HG03520 (cell line): Measurements from ENCODE around the gene PTBP1.
"Not testable (repeated sequence)": the region's sequence is repeated elsewhere in the genome, so short reads cannot be mapped to it uniquely, and the experiment has no call there.

Experiments used
- ATAC-seq: cut with Tn5 transposase; IDR thresholded peaks from one replicate; pipeline ENCODE4 v1.9.1; 2021; ENCODE audit warnings: mild to moderate bottlenecking, moderate library complexity; ENCODE audit not compliant: unreplicated experiment

Gene PTBP1

DNA sequence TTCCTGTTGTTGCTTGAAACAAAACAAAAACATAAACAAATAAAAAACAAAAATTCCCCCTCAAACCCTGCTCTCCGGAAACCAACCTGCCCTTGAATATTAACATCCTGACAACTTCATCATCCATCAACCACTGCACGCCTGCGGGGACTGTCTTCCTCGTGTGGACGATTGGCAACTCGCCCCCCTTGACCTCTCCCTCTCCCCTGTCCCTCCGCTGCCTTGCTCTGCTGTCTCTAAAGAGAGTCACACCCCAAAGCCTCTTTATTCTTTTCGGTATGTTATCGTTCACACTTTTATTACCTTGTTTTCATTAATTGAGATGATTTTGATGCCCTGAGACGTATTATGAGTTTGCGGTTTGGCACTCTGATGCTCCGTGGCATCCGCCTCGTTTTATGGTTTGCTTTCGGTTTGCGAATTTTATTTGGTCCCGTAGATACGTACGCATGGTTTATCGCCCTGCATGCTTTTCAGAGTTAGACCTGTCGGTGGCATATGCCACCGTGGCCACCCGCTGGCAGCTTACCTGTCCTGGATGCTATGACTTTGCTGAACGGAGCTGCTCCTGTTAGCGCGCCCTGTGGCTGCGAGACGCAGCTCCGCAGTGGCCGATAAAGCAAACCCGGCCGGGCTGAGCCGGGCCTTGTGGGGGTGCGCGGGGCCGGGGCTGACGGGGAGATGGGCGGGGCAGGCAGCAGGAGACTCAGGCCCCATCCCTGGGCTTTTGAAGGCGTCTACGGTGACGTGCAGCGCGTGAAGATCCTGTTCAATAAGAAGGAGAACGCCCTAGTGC, 10.6 kb downstream of the PTBP1 start:
- no peak for ATAC-seq

DNA sequence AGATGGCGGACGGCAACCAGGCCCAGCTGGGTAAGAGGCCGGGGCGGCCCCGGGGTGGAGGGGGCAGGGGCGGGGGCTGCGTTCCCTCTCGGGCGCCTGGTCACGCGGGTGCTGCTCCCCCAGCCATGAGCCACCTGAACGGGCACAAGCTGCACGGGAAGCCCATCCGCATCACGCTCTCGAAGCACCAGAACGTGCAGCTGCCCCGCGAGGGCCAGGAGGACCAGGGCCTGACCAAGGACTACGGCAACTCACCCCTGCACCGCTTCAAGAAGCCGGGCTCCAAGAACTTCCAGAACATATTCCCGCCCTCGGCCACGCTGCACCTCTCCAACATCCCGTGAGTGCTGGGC, 11.1 kb downstream of the PTBP1 start:
- ATAC-seq, result no peak

DNA sequence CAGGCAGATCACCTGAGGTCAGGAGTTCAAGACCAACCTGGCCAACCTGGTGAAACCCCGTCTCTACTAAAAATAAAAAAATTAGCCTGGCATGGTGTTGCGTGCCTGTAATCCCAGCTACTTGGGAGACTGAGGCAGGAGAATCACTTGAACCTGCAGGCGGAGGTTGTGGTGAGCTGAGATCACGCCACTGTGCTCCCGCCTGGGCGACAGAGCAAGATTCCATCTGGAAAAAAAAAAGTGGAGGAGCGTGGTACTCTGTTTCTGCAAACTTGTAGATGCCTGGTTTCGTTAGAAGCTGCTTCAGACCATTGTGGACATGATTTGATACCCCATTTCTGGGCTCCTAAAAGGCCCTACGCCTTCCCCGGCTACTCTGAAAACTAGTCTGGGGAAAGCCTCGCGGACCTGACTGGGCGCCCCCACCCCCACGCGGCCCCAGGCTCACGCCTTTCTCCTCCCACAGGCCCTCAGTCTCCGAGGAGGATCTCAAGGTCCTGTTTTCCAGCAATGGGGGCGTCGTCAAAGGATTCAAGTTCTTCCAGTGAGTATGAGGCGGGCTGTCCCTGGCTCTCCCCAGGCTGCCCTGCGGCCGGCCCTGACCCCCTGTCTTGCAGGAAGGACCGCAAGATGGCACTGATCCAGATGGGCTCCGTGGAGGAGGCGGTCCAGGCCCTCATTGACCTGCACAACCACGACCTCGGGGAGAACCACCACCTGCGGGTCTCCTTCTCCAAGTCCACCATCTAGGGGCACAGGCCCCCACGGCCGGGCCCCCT, 13.0 kb downstream of the PTBP1 start:
- no peak for ATAC-seq

DNA sequence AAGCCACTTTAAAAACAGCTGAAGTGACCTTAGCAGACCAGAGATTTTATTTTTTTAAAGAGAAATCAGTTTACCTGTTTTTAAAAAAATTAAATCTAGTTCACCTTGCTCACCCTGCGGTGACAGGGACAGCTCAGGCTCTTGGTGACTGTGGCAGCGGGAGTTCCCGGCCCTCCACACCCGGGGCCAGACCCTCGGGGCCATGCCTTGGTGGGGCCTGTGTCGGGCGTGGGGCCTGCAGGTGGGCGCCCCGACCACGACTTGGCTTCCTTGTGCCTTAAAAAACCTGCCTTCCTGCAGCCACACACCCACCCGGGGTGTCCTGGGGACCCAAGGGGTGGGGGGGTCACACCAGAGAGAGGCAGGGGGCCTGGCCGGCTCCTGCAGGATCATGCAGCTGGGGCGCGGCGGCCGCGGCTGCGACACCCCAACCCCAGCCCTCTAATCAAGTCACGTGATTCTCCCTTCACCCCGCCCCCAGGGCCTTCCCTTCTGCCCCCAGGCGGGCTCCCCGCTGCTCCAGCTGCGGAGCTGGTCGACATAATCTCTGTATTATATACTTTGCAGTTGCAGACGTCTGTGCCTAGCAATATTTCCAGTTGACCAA, 13.7 kb downstream of the PTBP1 start:
- no peak for ATAC-seq

DNA sequence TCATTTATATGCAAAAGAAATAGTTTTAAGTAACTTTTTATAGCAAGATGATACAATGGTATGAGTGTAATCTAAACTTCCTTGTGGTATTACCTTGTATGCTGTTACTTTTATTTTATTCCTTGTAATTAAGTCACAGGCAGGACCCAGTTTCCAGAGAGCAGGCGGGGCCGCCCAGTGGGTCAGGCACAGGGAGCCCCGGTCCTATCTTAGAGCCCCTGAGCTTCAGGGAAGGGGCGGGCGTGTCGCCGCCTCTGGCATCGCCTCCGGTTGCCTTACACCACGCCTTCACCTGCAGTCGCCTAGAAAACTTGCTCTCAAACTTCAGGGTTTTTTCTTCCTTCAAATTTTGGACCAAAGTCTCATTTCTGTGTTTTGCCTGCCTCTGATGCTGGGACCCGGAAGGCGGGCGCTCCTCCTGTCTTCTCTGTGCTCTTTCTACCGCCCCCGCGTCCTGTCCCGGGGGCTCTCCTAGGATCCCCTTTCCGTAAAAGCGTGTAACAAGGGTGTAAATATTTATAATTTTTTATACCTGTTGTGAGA, 14.3 kb downstream of the PTBP1 start:
- ATAC-seq, result no peak

DNA sequence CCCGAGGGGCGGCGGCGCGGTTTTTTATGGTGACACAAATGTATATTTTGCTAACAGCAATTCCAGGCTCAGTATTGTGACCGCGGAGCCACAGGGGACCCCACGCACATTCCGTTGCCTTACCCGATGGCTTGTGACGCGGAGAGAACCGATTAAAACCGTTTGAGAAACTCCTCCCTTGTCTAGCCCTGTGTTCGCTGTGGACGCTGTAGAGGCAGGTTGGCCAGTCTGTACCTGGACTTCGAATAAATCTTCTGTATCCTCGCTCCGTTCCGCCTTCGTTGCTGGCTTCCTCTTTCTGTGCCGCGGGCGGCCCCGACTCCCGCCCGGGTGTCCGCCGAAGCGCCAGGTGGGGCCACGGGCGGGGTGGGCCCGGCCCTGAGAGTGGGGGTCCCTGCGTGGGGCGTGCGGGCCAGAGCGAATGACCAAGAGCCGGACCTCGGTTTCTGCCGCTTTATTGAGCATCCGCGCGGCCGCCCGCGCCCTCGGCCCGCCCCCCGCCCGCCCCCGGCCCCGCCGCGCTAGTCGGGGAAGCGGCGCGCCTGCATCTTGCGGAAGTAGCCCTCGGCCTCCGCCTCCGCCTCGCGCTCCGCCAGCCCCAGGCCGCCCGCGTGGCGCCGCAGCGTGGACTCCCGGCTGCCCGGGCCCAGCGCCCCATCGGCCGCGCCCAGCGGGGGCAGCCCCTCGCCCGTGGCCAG, 14.9 kb downstream of the PTBP1 start:
- ATAC-seq, result no peak

DNA sequence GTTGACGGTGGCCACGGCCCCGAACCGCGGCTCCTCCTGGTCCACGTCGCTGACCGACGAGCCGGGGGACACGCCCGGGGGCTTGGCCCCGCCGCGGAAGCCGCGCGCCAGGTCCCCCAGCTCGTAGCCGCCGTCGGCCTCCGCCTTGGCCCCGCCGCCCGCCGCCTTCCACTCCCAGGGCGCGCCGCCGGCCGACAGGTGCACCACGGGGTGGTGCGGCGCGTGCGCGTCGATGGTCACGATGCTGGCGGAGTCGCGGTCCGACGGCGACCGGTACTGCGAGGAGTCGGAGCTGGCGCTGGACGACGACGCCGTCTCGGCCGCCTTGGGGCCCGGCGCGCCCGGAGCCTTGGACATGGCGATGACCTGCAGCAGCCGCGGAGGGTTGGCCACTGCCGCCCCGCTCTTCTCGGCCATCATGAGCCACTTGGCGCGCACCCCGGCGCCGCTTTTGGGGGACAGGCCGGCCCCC, 15.5 kb downstream of the PTBP1 start:
- ATAC-seq, result no peak

DNA sequence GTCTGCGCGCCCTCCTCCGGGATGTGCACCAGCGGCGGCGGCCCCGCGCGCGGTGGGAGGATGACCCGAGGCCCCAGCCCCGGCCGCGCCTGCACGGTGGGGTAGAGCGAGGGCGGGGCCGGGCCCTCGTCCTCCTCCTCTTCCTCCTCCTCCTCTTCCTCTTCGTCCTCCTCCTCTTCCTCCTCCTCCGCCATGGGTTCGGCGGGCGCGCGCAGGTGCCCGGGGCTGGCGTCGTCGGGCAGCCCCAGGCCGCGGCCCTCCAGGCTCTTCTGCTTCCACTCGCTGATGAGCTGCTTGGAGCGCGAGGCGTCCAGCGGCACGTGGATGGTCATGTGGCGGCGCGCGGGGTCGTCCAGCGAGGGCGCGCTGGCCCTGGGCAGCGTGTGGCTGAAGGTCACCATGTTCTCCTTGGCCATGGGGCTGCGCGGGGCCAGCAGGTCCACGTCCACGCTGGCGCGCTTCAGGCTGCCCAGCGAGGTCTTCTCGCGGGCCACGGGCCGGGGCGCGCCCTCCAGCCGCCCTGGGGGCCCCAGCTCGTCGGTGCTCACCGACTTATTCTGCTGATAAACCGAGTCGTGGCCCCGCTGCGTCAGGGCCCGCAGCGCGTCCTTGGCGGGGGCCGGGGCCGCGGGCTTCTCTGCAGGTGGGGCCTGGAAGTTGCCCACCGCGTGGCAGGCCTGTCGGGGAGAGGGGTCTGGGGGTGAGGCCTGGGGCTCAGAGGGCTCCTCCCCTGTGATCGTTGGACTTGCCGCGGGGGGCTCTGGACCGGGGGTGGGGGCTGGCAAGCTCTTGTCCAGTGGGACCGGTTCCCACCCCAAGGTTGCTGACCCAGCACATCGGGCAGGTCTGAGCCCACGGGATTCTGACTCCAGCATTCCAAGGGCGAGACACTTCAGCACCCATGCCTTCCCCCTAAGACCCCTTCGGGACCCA, 16.2 kb downstream of the PTBP1 start:
- ATAC-seq, result no peak

DNA sequence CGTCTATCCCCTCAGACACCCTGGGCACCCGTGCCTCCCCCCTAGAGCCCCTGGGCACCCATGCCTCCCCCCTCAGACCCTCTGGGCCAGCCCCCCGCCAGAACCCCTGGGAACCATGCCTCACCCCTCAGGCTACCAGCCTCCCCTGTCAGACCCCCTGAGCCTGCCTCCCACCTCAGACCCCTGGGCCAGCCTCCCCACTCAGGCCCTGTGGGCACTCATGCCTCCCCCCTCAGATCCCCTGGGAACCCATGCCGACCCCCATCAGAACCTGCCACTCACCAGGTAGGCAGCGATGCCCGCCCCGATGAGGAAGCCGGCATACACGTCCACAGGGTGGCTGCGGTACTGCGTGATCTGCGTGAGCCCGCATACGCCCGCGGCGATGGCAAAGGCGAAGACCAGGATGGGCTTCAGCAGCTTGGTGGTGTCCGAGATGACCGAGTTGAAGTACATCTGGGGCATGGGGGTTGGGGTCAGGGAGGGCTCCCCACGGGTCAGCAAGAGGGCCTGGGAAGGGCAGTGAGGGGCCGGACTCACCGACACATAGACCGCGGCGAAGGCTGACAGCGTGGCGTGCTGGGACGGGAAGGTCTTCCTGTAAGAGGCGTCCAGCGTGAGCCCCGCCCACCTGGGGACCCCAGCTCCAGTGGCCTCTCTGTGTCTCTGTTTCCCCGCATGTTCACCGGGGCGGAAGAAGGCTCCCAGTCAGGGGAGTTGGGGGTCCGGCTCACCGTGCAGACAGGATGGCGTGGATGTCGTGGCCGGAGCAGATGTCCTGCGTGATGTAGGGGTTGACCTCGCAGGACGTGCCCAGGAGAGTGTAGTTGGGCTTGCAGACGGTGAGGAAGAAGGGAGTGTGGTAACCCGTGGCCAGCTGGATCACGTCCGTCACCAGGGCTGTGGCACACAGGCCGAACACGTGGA, 17.2 kb downstream of the PTBP1 start:
- ATAC-seq, result no peak

DNA sequence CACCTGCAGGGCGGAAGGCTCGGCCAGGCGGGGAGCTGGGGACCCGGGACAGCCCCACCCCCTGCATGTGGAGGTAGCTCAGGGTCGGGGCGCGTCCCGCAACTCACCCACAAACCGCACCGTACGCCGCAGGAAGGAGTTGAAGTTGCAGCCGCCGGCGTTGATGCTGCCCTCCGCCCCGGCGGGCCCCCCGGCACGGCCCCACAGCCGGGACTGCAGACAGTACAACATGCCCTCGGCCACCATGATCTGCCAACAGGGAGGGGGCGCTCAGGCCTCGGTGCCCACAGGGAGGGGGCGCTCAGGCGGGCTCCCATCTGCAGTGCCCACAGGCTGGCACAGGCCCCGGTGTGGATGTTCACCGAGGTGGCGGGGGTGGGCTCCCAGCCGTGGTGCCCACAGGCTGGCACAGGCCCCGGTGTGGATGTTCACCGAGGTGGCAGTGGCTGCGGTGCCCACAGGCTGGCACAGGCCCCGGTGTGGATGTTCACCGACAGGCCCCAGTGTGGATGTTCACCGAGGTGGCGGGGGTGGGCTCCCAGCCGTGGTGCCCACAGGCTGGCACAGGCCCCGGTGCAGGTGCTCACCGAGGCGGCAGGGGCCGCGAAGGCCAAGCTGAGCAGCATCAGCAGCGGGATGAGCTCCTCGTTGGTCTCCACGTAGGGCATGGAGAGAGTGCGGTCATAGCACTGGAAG, 18.0 kb downstream of the PTBP1 start:
- no peak for ATAC-seq

DNA sequence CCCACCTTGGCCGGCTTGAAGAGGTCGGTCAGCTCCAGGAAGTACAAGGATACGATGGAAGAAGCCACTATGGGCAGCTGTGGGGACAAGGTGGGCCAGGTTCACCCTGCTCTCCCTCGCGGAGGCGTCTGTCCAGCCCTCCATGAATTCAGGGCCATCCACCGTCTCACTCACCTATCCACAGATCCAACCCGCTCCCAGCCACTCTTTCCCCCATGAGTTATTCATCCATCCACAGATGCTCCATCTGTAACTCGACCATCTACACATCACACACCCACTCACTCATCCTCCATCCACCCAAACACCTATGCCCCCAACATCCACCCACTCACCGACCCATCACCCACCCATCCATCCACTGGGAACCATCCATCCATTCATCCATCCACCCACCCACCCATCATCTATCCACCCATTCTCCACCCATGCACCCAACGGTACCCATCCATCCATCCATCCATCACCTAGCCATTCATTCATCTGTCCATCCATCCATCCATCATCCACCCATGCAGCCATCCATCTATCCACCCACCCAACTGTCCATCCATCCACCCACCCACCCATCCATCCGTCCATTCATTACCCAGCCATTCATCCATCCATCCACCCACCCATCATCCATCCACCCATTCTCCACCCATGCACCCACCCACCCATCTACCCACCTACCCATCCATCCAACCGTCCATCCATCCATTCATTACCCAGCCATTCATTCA, 18.7 kb downstream of the PTBP1 start:
- no peak for ATAC-seq

DNA sequence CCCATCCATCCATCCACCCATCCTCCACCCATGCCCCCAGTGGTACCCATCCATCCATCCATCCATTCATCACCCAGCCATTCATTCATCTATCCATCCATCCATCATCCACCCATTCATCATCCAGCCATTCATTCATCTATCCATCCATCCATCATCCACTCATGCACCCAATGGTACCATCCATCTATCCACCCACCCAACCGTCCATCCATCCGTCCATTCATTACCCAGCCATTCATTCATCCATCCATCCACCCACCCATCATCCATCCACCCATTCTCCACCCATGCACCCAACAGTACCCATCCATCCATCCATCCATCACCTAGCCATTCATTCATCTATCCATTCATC, 19.2 kb downstream of the PTBP1 start:
- ATAC-seq, result no peak

DNA sequence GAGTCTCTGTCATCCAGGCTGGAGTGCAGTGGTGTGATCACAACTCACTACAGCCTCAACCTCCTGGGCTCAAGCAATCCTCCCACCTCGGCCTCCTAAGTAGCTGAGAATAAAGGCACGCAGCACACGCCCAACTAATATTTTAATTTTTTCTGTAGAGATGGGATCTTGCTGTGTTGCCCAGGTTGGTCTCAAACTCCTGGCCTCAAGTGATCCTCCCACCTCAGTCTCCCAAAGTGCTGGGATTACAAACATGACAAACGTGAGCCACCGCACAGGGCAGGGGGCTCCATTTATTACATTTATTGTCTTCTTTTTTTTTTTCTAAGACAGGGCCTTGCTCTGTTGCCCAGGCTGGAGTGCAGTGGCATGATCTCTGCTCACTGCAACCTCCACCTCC, 23.0 kb downstream of the PTBP1 start:
- ATAC-seq, result not testable (repeated sequence)

DNA sequence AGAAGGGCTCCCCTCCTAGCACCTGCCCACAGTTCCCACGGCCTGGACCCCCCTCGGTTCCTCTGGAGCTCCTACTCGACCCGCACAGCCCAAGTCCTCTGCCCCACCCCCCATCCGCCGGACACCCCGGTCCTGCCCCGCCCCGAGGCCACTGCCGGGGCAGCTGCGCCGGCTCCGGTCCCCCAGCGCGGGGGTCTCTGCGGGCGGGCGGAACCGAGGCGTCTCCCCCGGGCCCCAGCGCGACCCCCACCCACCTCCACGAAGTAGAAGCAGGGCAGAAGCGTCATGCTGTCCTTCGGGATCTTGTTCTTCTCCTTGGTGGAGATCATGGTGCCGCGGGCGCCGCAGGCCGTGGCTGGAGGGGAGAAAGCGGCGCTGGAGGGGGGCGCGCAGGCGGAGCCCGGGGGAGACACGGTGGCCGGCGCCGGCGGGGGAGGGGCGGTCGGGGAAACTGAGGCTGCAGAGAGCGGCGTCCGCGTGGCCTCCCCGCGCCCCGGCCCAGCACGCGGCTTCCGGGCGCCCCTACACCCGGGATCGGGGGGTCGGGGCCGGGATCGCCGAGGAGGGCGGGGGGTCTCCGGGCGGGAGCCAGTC, 24.1 kb downstream of the PTBP1 start:
- no peak for ATAC-seq

DNA sequence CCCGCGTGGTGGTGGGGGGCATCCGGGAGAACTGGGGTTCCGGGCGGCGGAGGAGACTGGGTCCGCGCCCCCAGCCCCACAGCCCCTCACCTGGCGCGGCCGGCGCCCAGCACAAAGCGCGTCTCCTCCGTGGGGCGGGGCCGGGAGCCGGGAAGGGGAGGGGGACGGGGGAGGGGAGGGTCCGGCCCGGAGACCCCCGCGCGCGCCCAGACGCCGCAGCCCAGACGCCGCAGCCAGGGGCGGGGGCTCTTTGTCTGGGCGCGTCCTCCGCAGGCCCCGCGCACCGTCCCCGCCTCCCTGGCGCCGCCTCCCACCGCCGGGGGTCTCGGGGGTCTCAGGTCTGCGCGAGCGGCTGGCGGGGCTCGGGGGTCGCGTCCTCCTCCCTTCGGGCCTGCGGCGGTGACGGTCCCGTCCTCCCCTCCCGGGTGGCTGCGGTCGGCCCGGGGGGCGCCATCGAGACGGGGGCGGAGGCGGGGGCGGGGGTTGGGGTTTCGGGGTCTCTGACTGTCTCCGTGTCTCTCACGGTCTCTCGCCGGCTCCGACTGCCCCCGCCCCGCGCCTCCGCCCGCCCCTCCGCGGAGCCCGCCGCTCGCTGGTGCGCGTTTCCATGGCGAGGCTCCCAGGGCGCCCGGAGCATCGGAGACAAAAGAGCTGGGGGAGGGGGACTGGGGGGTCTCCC, 24.7 kb downstream of the PTBP1 start, which contains the start of gene PLPPR3:
Gene PLPPR3 (minus strand): TSS at position 131 of the 679 bp plus-strand sequence. CDS start 396 bp downstream, outside the sequence.
- no peak for ATAC-seq

DNA sequence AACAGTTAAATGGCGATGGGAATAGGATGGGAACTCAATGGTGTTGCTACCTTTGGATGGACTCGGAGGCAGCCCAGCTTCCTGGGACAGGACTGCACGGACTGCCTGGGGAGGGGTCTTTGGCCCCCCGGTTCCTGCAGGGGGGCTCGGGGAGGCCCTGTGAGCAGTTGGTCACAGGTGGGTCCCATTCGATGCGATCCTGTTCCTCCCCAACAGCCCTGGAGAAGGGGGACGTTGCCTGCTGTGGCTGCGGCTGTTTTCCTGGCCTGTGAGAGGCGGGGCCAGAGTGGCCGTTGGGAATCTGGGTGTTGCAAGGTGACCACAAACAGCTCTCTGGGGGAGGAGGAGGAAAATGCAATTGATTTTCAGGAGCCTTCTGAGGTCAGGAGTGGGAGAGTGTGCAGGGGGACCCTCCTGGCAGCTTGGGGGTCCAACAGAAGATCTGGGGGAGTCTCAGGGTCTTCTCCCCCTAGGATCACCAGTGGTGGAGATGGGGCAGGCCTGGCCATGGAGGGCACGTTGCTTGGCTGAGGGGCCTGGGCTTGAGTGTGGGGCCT, 26.4 kb downstream of the PTBP1 start:
- no peak for ATAC-seq
